Testis (tissue), 2 donors: Measurements from ENCODE around the gene GOLT1B.

ENCODE experiments used
- POLR2A ChIP-seq: fragments of 450-650 bp; IDR thresholded peaks from one replicate; pipeline ENCODE4 v1.6.1; 2017; ENCODE audit warnings: antibody characterized with exemption, mild to moderate bottlenecking, moderate library complexity
- TF ChIP-seq, protein P1 (sequence below), 3 experiments: fragments of 450-650 bp in 2 of 3; fragments of 200-600 bp in 1 of 3; sonication (generic) in 1 of 3; IDR thresholded peaks; one replicate each; pipeline ENCODE4 v1.5.1; 2016 to 2019; ENCODE audit warnings: antibody characterized with exemption in 3 of 3, mild to moderate bottlenecking in 2 of 3, moderate library complexity in 1 of 3

DNA sequence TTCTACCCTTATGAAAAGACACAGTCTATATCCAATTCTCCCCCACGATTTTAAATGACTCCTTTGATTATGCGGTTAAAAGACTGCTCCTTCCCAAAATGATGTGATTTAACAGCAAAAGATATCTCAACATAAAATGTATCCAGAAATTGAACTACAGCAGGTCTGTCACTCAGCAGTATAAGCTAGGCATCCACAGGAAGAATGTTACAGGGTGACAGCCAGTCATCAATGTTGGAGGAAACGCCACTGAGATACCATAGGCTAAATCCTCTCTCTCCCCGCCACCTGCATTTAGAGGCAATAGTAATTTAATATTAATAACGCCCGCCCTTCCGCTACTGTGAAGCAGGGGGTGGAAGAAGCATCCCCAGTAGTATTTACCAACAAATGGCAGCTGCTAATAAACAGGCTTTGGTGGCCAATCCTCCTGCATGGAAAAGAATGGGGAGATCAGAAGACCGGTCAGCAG lies 767 bp upstream of the GOLT1B start:
- TF ChIP-seq POLR2A: no peak
- TF ChIP-seq, protein P1, sequence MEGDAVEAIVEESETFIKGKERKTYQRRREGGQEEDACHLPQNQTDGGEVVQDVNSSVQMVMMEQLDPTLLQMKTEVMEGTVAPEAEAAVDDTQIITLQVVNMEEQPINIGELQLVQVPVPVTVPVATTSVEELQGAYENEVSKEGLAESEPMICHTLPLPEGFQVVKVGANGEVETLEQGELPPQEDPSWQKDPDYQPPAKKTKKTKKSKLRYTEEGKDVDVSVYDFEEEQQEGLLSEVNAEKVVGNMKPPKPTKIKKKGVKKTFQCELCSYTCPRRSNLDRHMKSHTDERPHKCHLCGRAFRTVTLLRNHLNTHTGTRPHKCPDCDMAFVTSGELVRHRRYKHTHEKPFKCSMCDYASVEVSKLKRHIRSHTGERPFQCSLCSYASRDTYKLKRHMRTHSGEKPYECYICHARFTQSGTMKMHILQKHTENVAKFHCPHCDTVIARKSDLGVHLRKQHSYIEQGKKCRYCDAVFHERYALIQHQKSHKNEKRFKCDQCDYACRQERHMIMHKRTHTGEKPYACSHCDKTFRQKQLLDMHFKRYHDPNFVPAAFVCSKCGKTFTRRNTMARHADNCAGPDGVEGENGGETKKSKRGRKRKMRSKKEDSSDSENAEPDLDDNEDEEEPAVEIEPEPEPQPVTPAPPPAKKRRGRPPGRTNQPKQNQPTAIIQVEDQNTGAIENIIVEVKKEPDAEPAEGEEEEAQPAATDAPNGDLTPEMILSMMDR (IDR thresholded peaks at IDR 0.05): no peak
